GM11168 (cell line): ENCODE results near the gene EPC2.
"Not testable (repeated sequence)": the region's sequence is repeated elsewhere in the genome, so short reads cannot be mapped to it uniquely, and the experiment has no call there.

Source experiments
- in situ Hi-C: fragments of 300-500 bp; cut with MboI; formaldehyde crosslinking; loops from one replicate; pipeline ENCODE4 v1.12.0; 2022; ENCODE audit warnings: low sequenced_read_pairs; ENCODE audit not compliant: unreplicated experiment

The EPC2 gene

GRCh38 chr2:148789059-148789458, 144.5 kb downstream of the EPC2 start:
- in situ Hi-C loops: no loop called here

GRCh38 chr2:148790172-148790571, 145.6 kb downstream of the EPC2 start:
- in situ Hi-C loops: not testable (repeated sequence)

GRCh38 chr2:148794558-148794957, 150.0 kb downstream of the EPC2 start:
- in situ Hi-C loops: no loop called here

- in situ Hi-C loops: no loop called here
Measured at GRCh38 chr2:148796735-148797512, 152.4 kb downstream of the EPC2 start.

GRCh38 chr2:148802448-148803220, 158.1 kb downstream of the EPC2 start:
- in situ Hi-C loops: no loop called here

GRCh38 chr2:148810081-148810480, 165.5 kb downstream of the EPC2 start:
- in situ Hi-C loops: no loop called here

- in situ Hi-C loops: no loop called here
Measured at GRCh38 chr2:148812306-148812705, 167.8 kb downstream of the EPC2 start.

- in situ Hi-C loops: no loop called here
Measured at GRCh38 chr2:148813603-148814065, 169.1 kb downstream of the EPC2 start.

- in situ Hi-C loops: no loop called here
Measured at GRCh38 chr2:148814143-148814859, 169.8 kb downstream of the EPC2 start.

GRCh38 chr2:148814860-148815419, 170.4 kb downstream of the EPC2 start:
- in situ Hi-C loops: no loop called here

- in situ Hi-C loops: no loop called here
Measured at GRCh38 chr2:148816176-148816575, 171.6 kb downstream of the EPC2 start.

GRCh38 chr2:148817210-148817708, 172.7 kb downstream of the EPC2 start:
- in situ Hi-C loops: no loop called here

- in situ Hi-C loops: no loop called here
Measured at GRCh38 chr2:148819019-148819585, 174.6 kb downstream of the EPC2 start.

- in situ Hi-C loops: no loop called here
Measured at GRCh38 chr2:148824190-148824589, 179.6 kb downstream of the EPC2 start.

GRCh38 chr2:148826791-148827190, 182.2 kb downstream of the EPC2 start:
- in situ Hi-C loops: no loop called here

- in situ Hi-C loops: no loop called here
Measured at GRCh38 chr2:148828941-148829340, 184.4 kb downstream of the EPC2 start.

GRCh38 chr2:148829618-148830017, 185.1 kb downstream of the EPC2 start:
- in situ Hi-C loops: no loop called here

- in situ Hi-C loops: no loop called here
Measured at GRCh38 chr2:148832637-148833036, 188.1 kb downstream of the EPC2 start.
